Measurements from ENCODE around the gene RWDD3.
A peak's percentile ranks its signal among the peaks of the same experiment; 100 is the strongest.

The RWDD3 gene

DNA sequence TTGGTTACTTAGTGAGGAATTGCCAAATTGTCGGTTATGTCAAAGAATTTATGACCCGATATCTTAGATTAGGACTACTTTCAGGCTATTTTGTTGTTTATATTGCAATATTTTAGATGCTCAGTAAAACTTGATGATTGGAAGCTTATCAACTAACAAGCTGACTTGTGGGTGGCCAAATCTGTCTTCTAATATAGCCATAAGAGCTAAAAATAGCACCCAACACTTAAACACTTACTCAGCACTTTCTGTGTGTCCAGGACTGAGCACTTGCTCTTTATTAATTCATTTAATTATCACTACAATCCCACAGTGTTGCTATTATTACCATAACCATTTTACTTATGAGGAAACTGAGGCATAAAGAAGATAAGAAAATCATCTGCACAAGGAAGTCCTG lies 50.4 kb downstream of the RWDD3 start:
- TF ChIP-seq CTCF (IDR thresholded peaks at IDR 0.05; ENCODE audit: low read depth, low read length) = no peak
- no peak for DNase-seq (ENCODE audit: low read depth in 2 of 2)
- no peak overlapping the region for H3K4me3 ChIP-seq (replicated peaks in 1 of 2; ENCODE audit: low read depth in 2 of 2, low read length in 2 of 2)

DNA sequence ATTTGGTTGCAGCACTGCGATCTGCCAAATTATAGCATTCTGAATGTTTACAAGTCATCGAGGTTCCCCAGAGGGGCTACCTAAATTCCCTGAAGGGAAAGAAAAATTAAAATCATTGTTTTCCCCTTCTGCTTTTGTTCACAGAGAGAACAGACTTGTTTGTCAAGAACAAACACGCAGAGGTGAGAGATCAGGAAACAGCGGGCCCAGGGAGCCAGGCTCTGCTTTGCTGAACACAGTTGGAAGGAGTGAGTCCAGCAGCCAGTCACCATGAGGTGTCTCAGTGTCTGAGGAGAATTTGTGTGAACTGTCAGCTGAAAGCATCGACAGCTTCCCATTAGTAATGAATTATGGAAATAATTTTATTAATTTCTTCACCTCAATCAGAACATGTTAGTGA lies 52.5 kb downstream of the RWDD3 start:
- no peak for TF ChIP-seq CTCF (IDR thresholded peaks at IDR 0.05; ENCODE audit: low read depth, low read length)
- H3K4me3 ChIP-seq (replicated peaks in 1 of 2; ENCODE audit: low read depth in 2 of 2, low read length in 2 of 2) = no peak overlapping the region
- no peak for DNase-seq (ENCODE audit: low read depth in 2 of 2)

- no peak for TF ChIP-seq CTCF (IDR thresholded peaks at IDR 0.05; ENCODE audit: low read depth, low read length)
- peak; percentile 3 for DNase-seq (ENCODE audit: low read depth in 2 of 2)
- no peak overlapping the region for H3K4me3 ChIP-seq (replicated peaks in 1 of 2; ENCODE audit: low read depth in 2 of 2, low read length in 2 of 2)
Measured at GRCh38 chr1:95287081-95287480, 53.1 kb downstream of the RWDD3 start.

GRCh38 chr1:95287825-95288224 lies 53.8 kb downstream of the RWDD3 start:
- TF ChIP-seq CTCF (IDR thresholded peaks at IDR 0.05; ENCODE audit: low read depth, low read length) = no peak
- DNase-seq (ENCODE audit: low read depth in 2 of 2) = no peak
- H3K4me3 ChIP-seq (replicated peaks in 1 of 2; ENCODE audit: low read depth in 2 of 2, low read length in 2 of 2) = no peak overlapping the region

Measured in cardiac fibroblast (primary cell).